ENCODE measurements around the gene BAMBI.

- TF ChIP-seq RFX5 (IDR thresholded peaks at IDR 0.05; ENCODE audit: low read depth, low read length) = no peak
- no peak for TF ChIP-seq ZNF274 (IDR thresholded peaks at IDR 0.05; ENCODE audit: insufficient read depth, insufficient read length)
- TF ChIP-seq, protein P1, sequence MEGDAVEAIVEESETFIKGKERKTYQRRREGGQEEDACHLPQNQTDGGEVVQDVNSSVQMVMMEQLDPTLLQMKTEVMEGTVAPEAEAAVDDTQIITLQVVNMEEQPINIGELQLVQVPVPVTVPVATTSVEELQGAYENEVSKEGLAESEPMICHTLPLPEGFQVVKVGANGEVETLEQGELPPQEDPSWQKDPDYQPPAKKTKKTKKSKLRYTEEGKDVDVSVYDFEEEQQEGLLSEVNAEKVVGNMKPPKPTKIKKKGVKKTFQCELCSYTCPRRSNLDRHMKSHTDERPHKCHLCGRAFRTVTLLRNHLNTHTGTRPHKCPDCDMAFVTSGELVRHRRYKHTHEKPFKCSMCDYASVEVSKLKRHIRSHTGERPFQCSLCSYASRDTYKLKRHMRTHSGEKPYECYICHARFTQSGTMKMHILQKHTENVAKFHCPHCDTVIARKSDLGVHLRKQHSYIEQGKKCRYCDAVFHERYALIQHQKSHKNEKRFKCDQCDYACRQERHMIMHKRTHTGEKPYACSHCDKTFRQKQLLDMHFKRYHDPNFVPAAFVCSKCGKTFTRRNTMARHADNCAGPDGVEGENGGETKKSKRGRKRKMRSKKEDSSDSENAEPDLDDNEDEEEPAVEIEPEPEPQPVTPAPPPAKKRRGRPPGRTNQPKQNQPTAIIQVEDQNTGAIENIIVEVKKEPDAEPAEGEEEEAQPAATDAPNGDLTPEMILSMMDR (IDR thresholded peaks at IDR 0.05 in 2 of 3, conservative IDR thresholded peaks at IDR 0.05 in 1 of 3; ENCODE audit: control insufficient read depth in 2 of 3, extremely low read depth in 1 of 3, insufficient read depth in 1 of 3, low read depth in 3 of 3, low read length in 3 of 3) = no peak
- TF ChIP-seq, protein P2, sequence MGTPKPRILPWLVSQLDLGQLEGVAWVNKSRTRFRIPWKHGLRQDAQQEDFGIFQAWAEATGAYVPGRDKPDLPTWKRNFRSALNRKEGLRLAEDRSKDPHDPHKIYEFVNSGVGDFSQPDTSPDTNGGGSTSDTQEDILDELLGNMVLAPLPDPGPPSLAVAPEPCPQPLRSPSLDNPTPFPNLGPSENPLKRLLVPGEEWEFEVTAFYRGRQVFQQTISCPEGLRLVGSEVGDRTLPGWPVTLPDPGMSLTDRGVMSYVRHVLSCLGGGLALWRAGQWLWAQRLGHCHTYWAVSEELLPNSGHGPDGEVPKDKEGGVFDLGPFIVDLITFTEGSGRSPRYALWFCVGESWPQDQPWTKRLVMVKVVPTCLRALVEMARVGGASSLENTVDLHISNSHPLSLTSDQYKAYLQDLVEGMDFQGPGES (IDR thresholded peaks at IDR 0.05) = no peak
- TF ChIP-seq SREBF1 (IDR thresholded peaks at IDR 0.05; ENCODE audit: low read length) = no peak
- no peak for TF ChIP-seq ATF7 (IDR thresholded peaks at IDR 0.05; ENCODE audit: low read depth)
- TF ChIP-seq BCL11A (IDR thresholded peaks at IDR 0.05; ENCODE audit: low read depth, low read length) = no peak
- TF ChIP-seq NFIC (IDR thresholded peaks at IDR 0.05; ENCODE audit: low read depth, low read length) = no peak
- no peak for TF ChIP-seq KDM1A (IDR thresholded peaks at IDR 0.05; ENCODE audit: borderline replicate concordance)
- TF ChIP-seq POLR2A (IDR thresholded peaks at IDR 0.05; ENCODE audit: low read depth, low read length) = no peak
Observed at GRCh38 chr10:28728366-28728765, 51.0 kb downstream of the BAMBI start.

All from GM12878 (cell line).